H1 (cell line): Measurements from ENCODE around the gene LTBP4. TPM values are rescaled to one million over a fixed set of nuclear protein-coding genes. Genes with fewer than 3 reads are reported as not detected.
A peak's percentile ranks its signal among the peaks of the same experiment; 100 is the strongest.

ENCODE experiments used
- BACH1 ChIP-seq: IDR thresholded peaks from 2 replicates; pipeline ENCODE4 v1.6.1; 2012; ENCODE audit warnings: low read length, improper control_type of control experiment
- BRCA1 ChIP-seq: IDR thresholded peaks from 2 replicates; pipeline ENCODE4 v1.6.1; 2012; ENCODE audit warnings: low read depth, low read length, improper control_type of control experiment
- CBX5 ChIP-seq: fragments of 300-800, 300-1000 bp; sonication (generic); IDR thresholded peaks from 2 replicates; pipeline ENCODE4 v1.7.1; 2016; ENCODE audit warnings: antibody characterized with exemption, low read length, low read depth
- CEBPB ChIP-seq: IDR thresholded peaks from 2 replicates; pipeline ENCODE4 v1.6.1; 2012; ENCODE audit warnings: low read depth, low read length
- CHD2 ChIP-seq: IDR thresholded peaks from 2 replicates; pipeline ENCODE4 v1.6.1; 2012; ENCODE audit warnings: low read length, improper control_type of control experiment
- EP300 ChIP-seq, 2 experiments: IDR thresholded peaks; 1 replicate in 1 of 2; 2 replicates in 1 of 2; pipeline ENCODE4 v1.6.1; 2011 to 2012; ENCODE audit warnings: low read depth in 2 of 2, low read length in 2 of 2, mild to moderate bottlenecking in 2 of 2, borderline replicate concordance in 1 of 2, inconsistent platforms in 1 of 2, moderate library complexity in 1 of 2
- HDAC6 ChIP-seq: IDR thresholded peaks from one replicate; pipeline ENCODE4 v1.7.1; 2012; ENCODE audit warnings: low read depth, mild to moderate bottlenecking, inconsistent platforms, low read length, moderate library complexity
- JUND ChIP-seq: IDR thresholded peaks from 2 replicates; pipeline ENCODE4 v1.6.1; 2011; ENCODE audit warnings: mild to moderate bottlenecking, improper control_type of control experiment, low read length
- KDM1A ChIP-seq: fragments of 200-600, 300-600 bp; sonication (generic); IDR thresholded peaks from 2 replicates; pipeline ENCODE4 v1.7.1; 2016; ENCODE audit warnings: mild to moderate bottlenecking, low read length, borderline replicate concordance
- KDM4A ChIP-seq: IDR thresholded peaks from one replicate; pipeline ENCODE4 v1.7.1; 2012; ENCODE audit warnings: low read depth, mild to moderate bottlenecking, moderate library complexity, low read length, inconsistent platforms; ENCODE audit not compliant: severe bottlenecking
- KDM5A ChIP-seq: fragments of 200-600 bp; IDR thresholded peaks from 2 replicates; pipeline ENCODE4 v1.7.1; 2012; ENCODE audit warnings: mild to moderate bottlenecking, low read length, inconsistent platforms, mixed read lengths
- NANOG ChIP-seq: IDR thresholded peaks from 2 replicates; pipeline ENCODE4 v1.6.1; 2011; ENCODE audit warnings: low read length, low read depth, mild to moderate bottlenecking, inconsistent platforms; ENCODE audit not compliant: insufficient read depth, poor library complexity, severe bottlenecking
- PHF8 ChIP-seq: fragments of 200-600 bp; sonication (generic); conservative IDR thresholded peaks from 2 replicates; pipeline ENCODE4 v1.7.1; 2012; ENCODE audit warnings: low read depth, mild to moderate bottlenecking, inconsistent platforms, low read length, moderate library complexity
- RBBP5 ChIP-seq: IDR thresholded peaks from 2 replicates; pipeline ENCODE4 v1.7.1; 2012; ENCODE audit warnings: low read depth, mild to moderate bottlenecking, inconsistent platforms, low read length, moderate library complexity, borderline replicate concordance
- RFX5 ChIP-seq: IDR thresholded peaks from 2 replicates; pipeline ENCODE4 v1.6.1; 2011; ENCODE audit warnings: low read depth, low read length, improper control_type of control experiment, borderline replicate concordance
- RNF2 ChIP-seq: fragments of 200-900, 300-1000 bp; sonication (generic); IDR thresholded peaks from 2 replicates; pipeline ENCODE4 v1.7.1; 2016; ENCODE audit warnings: borderline replicate concordance, low read depth, mild to moderate bottlenecking, antibody characterized with exemption, low read length; ENCODE audit not compliant: poor library complexity, severe bottlenecking; ENCODE audit errors: missing control alignments
- SIX5 ChIP-seq: IDR thresholded peaks from 2 replicates; pipeline ENCODE4 v1.6.1; 2011; ENCODE audit warnings: mild to moderate bottlenecking, low read depth, low read length
- SP1 ChIP-seq: IDR thresholded peaks from 2 replicates; pipeline ENCODE4 v1.6.1; 2011; ENCODE audit warnings: low read depth, low read length
- SUZ12 ChIP-seq: fragments of 200-600 bp; sonication (generic); IDR thresholded peaks from 2 replicates; pipeline ENCODE4 v1.6.1; 2012; ENCODE audit warnings: mild to moderate bottlenecking, inconsistent platforms, low read length, moderate library complexity, mixed read lengths
- TAF1 ChIP-seq: IDR thresholded peaks from 2 replicates; pipeline ENCODE4 v1.6.1; 2011; ENCODE audit warnings: mild to moderate bottlenecking, low read depth, low read length
- TAF7 ChIP-seq: optimal IDR thresholded peaks from 2 replicates; pipeline ENCODE3; 2011; ENCODE audit warnings: low read depth, mild to moderate bottlenecking, inconsistent platforms, low read length, moderate library complexity, borderline replicate concordance
- TBP ChIP-seq: IDR thresholded peaks from 2 replicates; pipeline ENCODE4 v1.6.1; 2011; ENCODE audit warnings: low read depth, low read length, improper control_type of control experiment
- TEAD4 ChIP-seq: IDR thresholded peaks from 2 replicates; pipeline ENCODE4 v1.6.1; 2012; ENCODE audit warnings: low read depth, low read length, inconsistent platforms, mixed read lengths
- polyA plus RNA-seq, 7 experiments: library from polyadenylated mRNA; depleted of rRNA in 3 of 7; stranded (reverse) in 5 of 7; unstranded in 2 of 7; fragments of >200 nt in 5 of 7; fragments of 200-250 nt in 2 of 7; gene quantifications; 1 replicate in 5 of 7; 2 replicates in 1 of 7; 4 replicates in 1 of 7; pipeline versions ENCODE4 v1.2.1 to v1.2.3, GENCODE V29; 2011 to 2013; ENCODE audit warnings: missing spikeins in 2 of 7, mixed read lengths in 2 of 7
- total RNA-seq: library from RNA; stranded (reverse); fragmentation: NEBNext Ultra II Directional; extraction: Animal tissue kit (Norgen Biotek cat#: 25700); gene quantifications from 2 replicates; pipeline ENCODE4 v1.2.1, GENCODE V29; 2021
- TF ChIP-seq, protein P1 (sequence below): IDR thresholded peaks from 2 replicates; pipeline ENCODE4 v1.6.1; 2012; ENCODE audit warnings: inconsistent platforms

LTBP4 gene
- total and polyA plus RNA-seq, 2 of the 8 experiments (the other 6 are each of a cell fraction or from before 2014, with no cell fraction given): 54.5 to 77.1 TPM

GRCh38 chr19:40576585-40577451 lies 24.4 kb upstream of the LTBP4 start, which contains the start of gene SHKBP1 (continued):
- TF ChIP-seq KDM4A (peak; percentile 62), KDM5A (no peak), BACH1 (no peak), HDAC6 (no peak), BRCA1 (no peak), RNF2 (no peak), CEBPB (no peak), JUND (no peak), SIX5 (no peak), TAF1 (no peak), CBX5 (no peak), CHD2 (peak; percentile 94), TEAD4 (no peak; the same call in 1 of the 2 replicates), RFX5 (no peak), PHF8 (peak; percentile 64; the same call in 1 of the 2 replicates), SP1 (peak; percentile 99), TBP (0 out of 2 replicates have a peak, but pooled peaks have one; percentile 15), EP300 (IDR thresholded peaks at IDR 0.05; ENCODE audit: borderline replicate concordance in 1 of 2, low read depth in 2 of 2, low read length in 2 of 2) (no peak), TAF7 (no peak), KDM1A (no peak), RBBP5 (no peak), NANOG (no peak), SUZ12 (no peak)
- TF ChIP-seq, protein P1, sequence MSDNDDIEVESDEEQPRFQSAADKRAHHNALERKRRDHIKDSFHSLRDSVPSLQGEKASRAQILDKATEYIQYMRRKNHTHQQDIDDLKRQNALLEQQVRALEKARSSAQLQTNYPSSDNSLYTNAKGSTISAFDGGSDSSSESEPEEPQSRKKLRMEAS: no peak
